ENCODE results near the gene METTL15. TPM values are rescaled to one million over a fixed set of nuclear protein-coding genes. Genes with fewer than 3 reads are reported as not detected.
"Not testable (repeated sequence)": the region's sequence is repeated elsewhere in the genome, so short reads cannot be mapped to it uniquely, and the experiment has no call there.

The METTL15 gene
- total RNA-seq, 1 donor from 2014 or later = 27.9 TPM

DNA sequence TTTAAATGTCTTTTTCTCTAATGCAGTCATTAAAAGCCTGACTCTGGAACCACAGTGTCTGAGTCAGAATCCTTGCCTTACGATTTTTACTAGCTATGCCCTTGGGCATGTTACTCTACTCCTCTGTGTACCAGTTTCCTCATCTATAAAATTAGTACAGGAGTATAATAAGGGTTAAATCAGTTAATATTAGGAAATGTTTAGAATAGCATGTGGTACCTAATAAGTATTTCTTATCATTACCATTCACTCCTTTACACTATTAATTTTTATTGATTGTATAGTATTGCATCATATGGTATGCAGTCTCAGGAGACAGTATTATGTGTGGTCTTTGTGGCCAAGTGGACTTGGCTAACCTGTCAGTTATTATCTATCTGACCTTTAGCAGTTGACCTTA lies 68.2 kb downstream of the METTL15 start:
- H3K27ac ChIP-seq = no peak overlapping the region
- H3K27me3 Mint-ChIP-seq (ENCODE audit: insufficient read depth, low read depth) = no peaks in the 10 kb centered on the region
- no peaks in the 10 kb centered on the region for H4K20me1 ChIP-seq (ENCODE audit: low read depth)
- H3K27ac Mint-ChIP-seq = no peak overlapping the region
- H3F3A ChIP-seq (ENCODE audit: low read depth) = no peaks in the 10 kb centered on the region
- TF ChIP-seq, protein P1, sequence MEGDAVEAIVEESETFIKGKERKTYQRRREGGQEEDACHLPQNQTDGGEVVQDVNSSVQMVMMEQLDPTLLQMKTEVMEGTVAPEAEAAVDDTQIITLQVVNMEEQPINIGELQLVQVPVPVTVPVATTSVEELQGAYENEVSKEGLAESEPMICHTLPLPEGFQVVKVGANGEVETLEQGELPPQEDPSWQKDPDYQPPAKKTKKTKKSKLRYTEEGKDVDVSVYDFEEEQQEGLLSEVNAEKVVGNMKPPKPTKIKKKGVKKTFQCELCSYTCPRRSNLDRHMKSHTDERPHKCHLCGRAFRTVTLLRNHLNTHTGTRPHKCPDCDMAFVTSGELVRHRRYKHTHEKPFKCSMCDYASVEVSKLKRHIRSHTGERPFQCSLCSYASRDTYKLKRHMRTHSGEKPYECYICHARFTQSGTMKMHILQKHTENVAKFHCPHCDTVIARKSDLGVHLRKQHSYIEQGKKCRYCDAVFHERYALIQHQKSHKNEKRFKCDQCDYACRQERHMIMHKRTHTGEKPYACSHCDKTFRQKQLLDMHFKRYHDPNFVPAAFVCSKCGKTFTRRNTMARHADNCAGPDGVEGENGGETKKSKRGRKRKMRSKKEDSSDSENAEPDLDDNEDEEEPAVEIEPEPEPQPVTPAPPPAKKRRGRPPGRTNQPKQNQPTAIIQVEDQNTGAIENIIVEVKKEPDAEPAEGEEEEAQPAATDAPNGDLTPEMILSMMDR (IDR thresholded peaks at IDR 0.05) = no peak
- TF ChIP-seq EZH2phosphoT487 (IDR thresholded peaks at IDR 0.05) = no peak
- no peak for TF ChIP-seq EZH2 (IDR thresholded peaks at IDR 0.05)
- no peak overlapping the region for H3K4me3 Mint-ChIP-seq
- H3K4me1 Mint-ChIP-seq = no peaks in the 10 kb centered on the region
- no peak for DNase-seq (ENCODE audit: low spot score)
- no peaks in the 10 kb centered on the region for H3K79me2 ChIP-seq (ENCODE audit: low read depth)
- no peak overlapping the region for H3K4me2 ChIP-seq
- H3K27me3 ChIP-seq = no peaks in the 10 kb centered on the region
- peaks cover 13% of the 10 kb centered on the region for H3K36me3 Mint-ChIP-seq
- no peaks in the 10 kb centered on the region for H3K9me3 ChIP-seq (ENCODE audit: low read depth)
- no peak overlapping the region for H3K4me3 ChIP-seq
- no peaks in the 10 kb centered on the region for H3K4me1 ChIP-seq
- no peak overlapping the region for H3K9ac ChIP-seq
- H2AFZ ChIP-seq (replicated peaks) = no peak overlapping the region
- peaks cover 3% of the 10 kb centered on the region for H3K9me3 Mint-ChIP-seq
- H3K36me3 ChIP-seq = no peaks in the 10 kb centered on the region

DNA sequence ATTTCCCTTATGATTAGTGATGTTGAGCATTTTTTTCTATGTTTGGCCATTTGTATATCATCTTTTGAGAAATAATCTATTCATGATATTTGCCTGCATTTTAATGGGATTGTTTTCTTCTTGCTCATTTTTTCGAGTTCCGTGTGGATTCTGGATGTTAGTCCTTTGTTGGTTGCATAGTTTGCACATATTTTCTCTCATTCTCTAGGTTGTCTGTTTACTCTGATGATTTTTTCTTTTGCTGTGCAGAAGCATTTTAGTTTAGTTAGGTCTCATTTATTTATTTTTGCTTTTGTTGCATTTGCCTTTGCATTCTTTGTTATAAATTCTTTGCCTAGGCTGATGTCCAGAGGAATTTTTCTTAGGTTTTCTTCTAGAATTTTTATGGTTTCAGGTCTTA lies 87.3 kb downstream of the METTL15 start:
- Mint-ChIP-seq H3K4me3 (no peak overlapping the region), H3K27me3 (ENCODE audit: insufficient read depth, low read depth) (no peaks in the 10 kb centered on the region), H3K9me3 (no peaks in the 10 kb centered on the region)

DNA sequence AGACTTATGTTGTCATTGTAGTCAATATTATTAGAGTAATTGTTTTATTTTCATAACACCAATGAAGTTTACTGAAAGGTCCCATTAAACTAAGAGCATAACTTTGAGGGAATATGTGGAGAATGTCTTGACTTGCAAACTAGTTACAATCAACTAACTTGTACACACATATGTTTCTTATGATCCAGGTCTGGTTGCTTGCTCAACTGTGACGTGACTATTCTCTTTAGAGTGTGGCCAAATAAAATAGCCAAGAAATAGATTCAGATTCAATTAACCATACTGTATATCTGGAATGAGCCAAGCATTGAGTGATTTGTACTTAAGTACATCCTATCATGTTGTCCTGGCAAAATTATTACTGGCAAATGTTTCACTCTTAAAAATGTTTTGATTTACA lies 101.7 kb downstream of the METTL15 start:
- no peak for DNase-seq (ENCODE audit: low spot score)
- H3K9me3 ChIP-seq (ENCODE audit: low read depth) = no peaks in the 10 kb centered on the region
- no peak overlapping the region for H3K4me2 ChIP-seq
- no peaks in the 10 kb centered on the region for H3F3A ChIP-seq (ENCODE audit: low read depth)
- no peaks in the 10 kb centered on the region for H4K20me1 ChIP-seq (ENCODE audit: low read depth)
- no peaks in the 10 kb centered on the region for H3K27me3 ChIP-seq
- no peak overlapping the region for H3K27ac ChIP-seq
- H3K27me3 Mint-ChIP-seq (ENCODE audit: insufficient read depth, low read depth) = peaks cover 2% of the 10 kb centered on the region
- TF ChIP-seq EZH2 (IDR thresholded peaks at IDR 0.05) (no peak), EZH2phosphoT487 (IDR thresholded peaks at IDR 0.05) (no peak)
- TF ChIP-seq, protein P1 (IDR thresholded peaks at IDR 0.05) = no peak
- H3K36me3 ChIP-seq = peaks cover 5% of the 10 kb centered on the region
- H3K36me3 Mint-ChIP-seq = peaks cover 6% of the 10 kb centered on the region
- no peak overlapping the region for H3K4me3 ChIP-seq
- H3K9ac ChIP-seq = no peak overlapping the region
- no peaks in the 10 kb centered on the region for H3K4me1 Mint-ChIP-seq
- H3K4me3 Mint-ChIP-seq = no peak overlapping the region
- no peaks in the 10 kb centered on the region for H3K4me1 ChIP-seq
- H3K79me2 ChIP-seq (ENCODE audit: low read depth) = no peaks in the 10 kb centered on the region
- peaks cover 7% of the 10 kb centered on the region for H3K9me3 Mint-ChIP-seq
- no peak overlapping the region for H3K27ac Mint-ChIP-seq
- H2AFZ ChIP-seq (replicated peaks) = no peak overlapping the region

More for the DNA sequence above, 87.3 kb downstream of the METTL15 start:
- no peak overlapping the region for H3K4me3 ChIP-seq
- H3K4me2 ChIP-seq = no peak overlapping the region
- H3K27me3 ChIP-seq = no peaks in the 10 kb centered on the region
- Mint-ChIP-seq H3K36me3 (peaks cover 21% of the 10 kb centered on the region), H3K4me1 (no peaks in the 10 kb centered on the region), H3K27ac (no peak overlapping the region)
- no peaks in the 10 kb centered on the region for H3F3A ChIP-seq (ENCODE audit: low read depth)
- no peak overlapping the region for H3K27ac ChIP-seq
- H4K20me1 ChIP-seq (ENCODE audit: low read depth) = no peaks in the 10 kb centered on the region
- H2AFZ ChIP-seq (replicated peaks) = no peak overlapping the region
- no peak overlapping the region for H3K9ac ChIP-seq
- H3K79me2 ChIP-seq (ENCODE audit: low read depth) = peaks cover 4% of the 10 kb centered on the region
- no peaks in the 10 kb centered on the region for H3K9me3 ChIP-seq (ENCODE audit: low read depth)
- H3K4me1 ChIP-seq = no peaks in the 10 kb centered on the region
- no peaks in the 10 kb centered on the region for H3K36me3 ChIP-seq
- TF ChIP-seq, protein P1 (IDR thresholded peaks at IDR 0.05) = no peak
- TF ChIP-seq EZH2 (IDR thresholded peaks at IDR 0.05) (no peak), EZH2phosphoT487 (IDR thresholded peaks at IDR 0.05) (no peak)
- no peak for DNase-seq (ENCODE audit: low spot score)

DNA sequence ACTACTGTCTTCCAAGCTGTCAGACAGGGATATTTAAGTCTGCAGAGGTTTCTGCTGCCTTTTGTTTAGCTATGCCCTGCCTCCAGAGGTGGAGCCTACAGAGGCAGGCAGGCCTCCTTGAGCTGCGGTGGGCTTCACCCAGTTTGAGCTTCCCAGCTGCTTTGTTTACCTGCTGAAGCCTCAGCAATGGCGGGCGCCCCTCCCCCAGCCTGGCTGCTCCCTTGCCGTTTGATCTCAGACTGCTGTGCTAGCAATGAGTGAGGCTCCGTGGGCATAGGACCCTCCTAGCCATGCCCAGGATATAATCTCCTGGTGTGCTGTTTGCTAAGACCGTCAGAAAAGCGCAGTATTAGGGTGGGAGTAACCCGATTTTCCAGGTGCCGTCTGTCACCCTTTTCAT lies 113.9 kb downstream of the METTL15 start:
- H3K27me3 Mint-ChIP-seq (ENCODE audit: insufficient read depth, low read depth) = not testable (repeated sequence)

More for the DNA sequence above, 113.9 kb downstream of the METTL15 start:
- not testable (repeated sequence) for H3K9ac ChIP-seq; H3K27me3 ChIP-seq; H3K9me3 ChIP-seq (ENCODE audit: low read depth); H3K4me2 ChIP-seq; H3K4me1 Mint-ChIP-seq; DNase-seq (ENCODE audit: low spot score); H3K4me1 ChIP-seq; H3K79me2 ChIP-seq (ENCODE audit: low read depth); H3K27ac Mint-ChIP-seq; H3K27ac ChIP-seq; H3K4me3 Mint-ChIP-seq; H3K36me3 ChIP-seq; H4K20me1 ChIP-seq (ENCODE audit: low read depth); H3K4me3 ChIP-seq; H2AFZ ChIP-seq (replicated peaks); H3F3A ChIP-seq (ENCODE audit: low read depth)
- peaks cover 39% of the 10 kb centered on the region for H3K9me3 Mint-ChIP-seq
- H3K36me3 Mint-ChIP-seq = peaks cover 24% of the 10 kb centered on the region

All from neural progenitor cell (in vitro differentiated cells).